Measurements from ENCODE around the gene SOX5.

DNA sequence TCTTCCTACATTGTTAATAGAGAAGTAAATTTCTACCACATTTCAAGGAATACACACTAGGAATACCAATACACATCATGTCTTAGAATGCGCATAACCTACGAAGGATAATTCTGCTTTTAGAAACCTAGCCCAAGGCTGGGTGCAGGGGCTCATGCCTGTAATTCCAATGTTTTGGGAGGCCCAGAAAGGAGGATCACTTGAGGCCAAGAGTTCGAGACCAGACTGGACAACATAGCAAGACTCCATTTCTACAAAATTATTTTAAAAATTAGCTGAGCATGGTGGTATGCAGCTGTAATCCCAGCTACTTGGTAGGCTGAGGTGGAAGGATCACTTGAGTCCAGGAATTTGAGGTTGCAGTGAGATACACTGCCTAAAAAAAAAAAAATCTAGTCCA lies 206.9 kb downstream of the SOX5 start:
- TF ChIP-seq, protein P1, sequence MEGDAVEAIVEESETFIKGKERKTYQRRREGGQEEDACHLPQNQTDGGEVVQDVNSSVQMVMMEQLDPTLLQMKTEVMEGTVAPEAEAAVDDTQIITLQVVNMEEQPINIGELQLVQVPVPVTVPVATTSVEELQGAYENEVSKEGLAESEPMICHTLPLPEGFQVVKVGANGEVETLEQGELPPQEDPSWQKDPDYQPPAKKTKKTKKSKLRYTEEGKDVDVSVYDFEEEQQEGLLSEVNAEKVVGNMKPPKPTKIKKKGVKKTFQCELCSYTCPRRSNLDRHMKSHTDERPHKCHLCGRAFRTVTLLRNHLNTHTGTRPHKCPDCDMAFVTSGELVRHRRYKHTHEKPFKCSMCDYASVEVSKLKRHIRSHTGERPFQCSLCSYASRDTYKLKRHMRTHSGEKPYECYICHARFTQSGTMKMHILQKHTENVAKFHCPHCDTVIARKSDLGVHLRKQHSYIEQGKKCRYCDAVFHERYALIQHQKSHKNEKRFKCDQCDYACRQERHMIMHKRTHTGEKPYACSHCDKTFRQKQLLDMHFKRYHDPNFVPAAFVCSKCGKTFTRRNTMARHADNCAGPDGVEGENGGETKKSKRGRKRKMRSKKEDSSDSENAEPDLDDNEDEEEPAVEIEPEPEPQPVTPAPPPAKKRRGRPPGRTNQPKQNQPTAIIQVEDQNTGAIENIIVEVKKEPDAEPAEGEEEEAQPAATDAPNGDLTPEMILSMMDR (IDR thresholded peaks at IDR 0.05): no peak
- no peak for TF ChIP-seq POLR2A (IDR thresholded peaks at IDR 0.05)
